Body of pancreas (tissue), 4 donors: ENCODE measurements around the gene SEC31B.

Experiments
- CTCF ChIP-seq, 7 experiments: fragments of 450-650 bp in 4 of 7; fragments of 200-600 bp in 3 of 7; sonication (generic) in 3 of 7; IDR thresholded peaks; one replicate each; pipeline ENCODE4 v1.5.1; 2016 to 2019; ENCODE audit warnings: antibody characterized with exemption in 7 of 7
- POLR2A ChIP-seq, 3 donors: fragments of 450-650 bp; IDR thresholded peaks; one replicate each; pipeline ENCODE4 v1.6.1; 2016; ENCODE audit warnings: antibody characterized with exemption in 3 of 3, mild to moderate bottlenecking in 2 of 3

DNA sequence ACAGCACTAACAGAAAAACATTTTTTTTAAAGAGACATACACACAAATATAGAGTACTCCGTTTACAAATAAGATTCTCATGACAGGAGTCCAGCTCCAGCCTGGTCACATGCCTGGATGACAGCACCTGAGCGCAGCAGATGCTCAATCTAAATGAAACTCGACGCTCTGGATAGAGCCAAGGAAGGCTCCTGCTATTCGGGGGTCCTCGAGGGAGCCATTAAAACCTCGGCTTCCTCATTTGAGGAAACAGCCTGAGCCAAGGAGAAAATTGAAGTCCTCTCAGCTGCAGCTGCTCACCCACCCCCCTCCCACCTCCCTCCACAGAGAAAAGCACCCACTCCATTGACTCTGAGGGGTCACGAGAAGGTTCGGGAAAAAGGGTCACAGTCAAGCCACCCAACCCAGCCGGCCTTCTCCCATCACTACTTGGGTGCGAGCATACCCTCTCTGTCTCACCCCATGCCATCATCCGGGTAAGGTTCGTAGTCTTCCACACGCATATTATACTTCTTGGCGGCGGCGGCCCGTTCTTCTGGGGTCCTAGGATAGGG is 9.3 kb upstream of the SEC31B start:
- TF ChIP-seq CTCF (IDR thresholded peaks at IDR 0.05) (no peak), POLR2A (IDR thresholded peaks at IDR 0.05) (no peak)
